Caco-2 (cell line): ENCODE results near the gene NUP210L. TPM values are rescaled to one million over a fixed set of nuclear protein-coding genes. Genes with fewer than 3 reads are reported as not detected.
"Not testable (repeated sequence)": the region's sequence is repeated elsewhere in the genome, so short reads cannot be mapped to it uniquely, and the experiment has no call there.

Source experiments
- BruUV-seq: library from RNA; stranded (reverse); fragments of 400-500 nt; replicated peaks from 2 replicates; lab custom pipeline; 2021; lab: Mats Ljungman, UMichigan
- CTCF ChIA-PET: fragments of 300-600 bp; sonication (Branson Sonifier 250); formaldehyde crosslinking; loops from one replicate; lab custom pipeline; 2022; ENCODE audit warnings: antibody characterized with exemption; lab: Charles Lee
- POLR2A ChIA-PET: fragments of 300-600 bp; sonication (Branson Sonifier 250); formaldehyde crosslinking; loops from one replicate; lab custom pipeline; 2022; ENCODE audit warnings: antibody characterized with exemption; lab: Charles Lee
- DNase-seq, 2 experiments: peaks; one replicate each; pipeline versions ENCODE4 v3.0.0 to v3.0.0-alpha.2; 2020 to 2022
- H3K27me3 ChIP-seq: replicated peaks from 2 replicates; pipeline ENCODE4 v1.6.0; 2011; ENCODE audit warnings: low read length; ENCODE audit not compliant: control insufficient read depth, insufficient read depth
- H3K36me3 ChIP-seq: 2 replicates; pipeline ENCODE4 v1.5.1; 2011; ENCODE audit warnings: low read length; ENCODE audit not compliant: control insufficient read depth, insufficient read depth
- H3K4me1 ChIP-seq: fragments of 250-450 bp; sonication (Bioruptor Pico); 2 replicates; pipeline ENCODE4 v1.5.1; 2020; ENCODE audit warnings: mild to moderate bottlenecking
- H3K4me3 ChIP-seq: 2 replicates; pipeline ENCODE4 v1.5.1; 2011; ENCODE audit warnings: low read depth, mild to moderate bottlenecking, control low read depth, low read length
- H3K9me3 ChIP-seq: fragments of 250-450 bp; sonication (Bioruptor Pico); 2 replicates; pipeline ENCODE4 v1.5.1; 2020; ENCODE audit warnings: mild to moderate bottlenecking, moderate library complexity
- H3K27ac Mint-ChIP-seq: one replicate; pipeline ENCODE4 v1.8.0; 2022; ENCODE audit warnings: mixed read lengths; ENCODE audit not compliant: unreplicated experiment
- H3K27me3 Mint-ChIP-seq: one replicate; pipeline ENCODE4 v1.8.0; 2022; ENCODE audit warnings: mixed read lengths; ENCODE audit not compliant: insufficient read depth, unreplicated experiment
- H3K36me3 Mint-ChIP-seq: one replicate; pipeline ENCODE4 v1.8.0; 2022; ENCODE audit warnings: mild to moderate bottlenecking, mixed read lengths; ENCODE audit not compliant: insufficient read depth, unreplicated experiment
- H3K4me1 Mint-ChIP-seq: one replicate; pipeline ENCODE4 v1.8.0; 2022; ENCODE audit warnings: low read depth, mixed read lengths; ENCODE audit not compliant: unreplicated experiment
- H3K4me3 Mint-ChIP-seq: one replicate; pipeline ENCODE4 v1.8.0; 2022; ENCODE audit warnings: mild to moderate bottlenecking, moderate library complexity, mixed read lengths; ENCODE audit not compliant: unreplicated experiment
- H3K9me3 Mint-ChIP-seq: one replicate; pipeline ENCODE4 v1.8.0; 2022; ENCODE audit warnings: mixed read lengths; ENCODE audit not compliant: unreplicated experiment
- intact Hi-C: fragments of 100-400 bp; cut with micrococcal nuclease; formaldehyde crosslinking; loops from one replicate; pipeline ENCODE4 v1.10.0; 2022; ENCODE audit not compliant: unreplicated experiment
- total RNA-seq: library from RNA; stranded (reverse); gene quantifications from 2 replicates; pipeline ENCODE4 v1.2.3, GENCODE V29; 2022
- TF ChIP-seq, protein P1 (sequence below), 2 experiments: fragments of 200-600 bp in 1 of 2; IDR thresholded peaks; 1 replicate in 1 of 2; 2 replicates in 1 of 2; pipeline versions ENCODE4 v1.5.1 to v1.8.0; 2011 to 2022; ENCODE audit warnings: antibody characterized with exemption in 1 of 2, control low read depth in 1 of 2, inconsistent platforms in 1 of 2, low read depth in 1 of 2, low read length in 1 of 2, mild to moderate bottlenecking in 1 of 2, moderate library complexity in 1 of 2; ENCODE audit not compliant: insufficient read depth in 1 of 2, severe bottlenecking in 1 of 2, unreplicated experiment in 1 of 2

Gene NUP210L
- total RNA-seq, 1 experiment from 2014 or later: 0.07 TPM

DNA sequence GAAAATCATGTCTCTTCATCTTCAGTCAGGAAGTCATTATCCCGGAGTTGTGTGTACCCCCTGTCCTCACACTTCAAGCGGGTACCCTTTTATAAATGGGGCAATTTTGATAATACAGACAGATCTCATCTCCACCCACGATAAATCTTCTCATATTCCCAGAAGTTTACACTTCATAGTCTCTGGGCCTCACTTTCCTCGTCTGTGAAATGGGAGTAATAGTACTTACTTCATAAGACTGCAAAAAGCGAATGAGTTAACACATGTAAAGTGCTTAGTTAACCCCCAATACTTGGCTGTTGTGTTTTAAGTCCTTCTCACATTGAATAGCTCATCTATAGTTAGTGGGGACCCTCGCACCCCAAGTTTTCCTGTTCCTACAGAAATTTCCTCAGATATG, 820 bp downstream of the NUP210L start:
- BruUV-seq: no TSS peak
- intact Hi-C loops: no loop called here
- no peaks in the 10 kb centered on the region; the same call in none of the 2 replicates for H3K36me3 ChIP-seq
- Mint-ChIP-seq H3K27me3 (no peaks in the 10 kb centered on the region), H3K9me3 (no peaks in the 10 kb centered on the region), H3K36me3 (peaks cover 49% of the 10 kb centered on the region), H3K27ac (no peak overlapping the region), H3K4me3 (no peak overlapping the region), H3K4me1 (peaks cover 16% of the 10 kb centered on the region)
- ChIA-PET CTCF (no interaction called here), POLR2A (interaction anchor here (0.5 kb wide), 1 partner anchor 1352 kb away, joined by 3 read pairs; no protein-coding TSS in a partner anchor)
- H3K9me3 ChIP-seq: no peaks in the 10 kb centered on the region
- TF ChIP-seq, protein P1, sequence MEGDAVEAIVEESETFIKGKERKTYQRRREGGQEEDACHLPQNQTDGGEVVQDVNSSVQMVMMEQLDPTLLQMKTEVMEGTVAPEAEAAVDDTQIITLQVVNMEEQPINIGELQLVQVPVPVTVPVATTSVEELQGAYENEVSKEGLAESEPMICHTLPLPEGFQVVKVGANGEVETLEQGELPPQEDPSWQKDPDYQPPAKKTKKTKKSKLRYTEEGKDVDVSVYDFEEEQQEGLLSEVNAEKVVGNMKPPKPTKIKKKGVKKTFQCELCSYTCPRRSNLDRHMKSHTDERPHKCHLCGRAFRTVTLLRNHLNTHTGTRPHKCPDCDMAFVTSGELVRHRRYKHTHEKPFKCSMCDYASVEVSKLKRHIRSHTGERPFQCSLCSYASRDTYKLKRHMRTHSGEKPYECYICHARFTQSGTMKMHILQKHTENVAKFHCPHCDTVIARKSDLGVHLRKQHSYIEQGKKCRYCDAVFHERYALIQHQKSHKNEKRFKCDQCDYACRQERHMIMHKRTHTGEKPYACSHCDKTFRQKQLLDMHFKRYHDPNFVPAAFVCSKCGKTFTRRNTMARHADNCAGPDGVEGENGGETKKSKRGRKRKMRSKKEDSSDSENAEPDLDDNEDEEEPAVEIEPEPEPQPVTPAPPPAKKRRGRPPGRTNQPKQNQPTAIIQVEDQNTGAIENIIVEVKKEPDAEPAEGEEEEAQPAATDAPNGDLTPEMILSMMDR (IDR thresholded peaks at IDR 0.05; ENCODE audit: insufficient read depth in 1 of 2, low read depth in 1 of 2, low read length in 1 of 2, severe bottlenecking in 1 of 2, unreplicated experiment in 1 of 2): no peak
- DNase-seq: no peak
- H3K4me1 ChIP-seq: peaks cover 13% of the 10 kb centered on the region; the same call in 1 of the 2 replicates
- no peak overlapping the region for H3K4me3 ChIP-seq
- no peaks in the 10 kb centered on the region for H3K27me3 ChIP-seq

DNA sequence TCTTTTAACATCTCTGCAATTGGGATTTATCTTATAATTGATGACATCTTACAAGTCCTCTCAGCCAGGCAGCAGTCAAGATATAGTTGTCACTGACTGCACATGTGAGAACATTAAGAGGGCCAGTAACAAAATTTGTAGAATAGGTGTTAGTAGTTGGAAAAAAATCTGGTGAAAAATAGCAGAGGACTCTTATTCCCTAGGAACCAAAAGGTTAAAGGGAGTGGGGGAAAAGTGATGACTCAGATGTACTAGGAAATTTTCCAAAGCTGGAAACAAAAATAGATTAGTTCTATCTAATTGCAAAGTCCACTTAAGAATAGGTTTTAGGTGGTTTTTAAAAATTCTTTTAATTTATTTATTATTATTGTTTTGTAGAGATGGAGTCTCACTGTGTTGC, 3.6 kb downstream of the NUP210L start:
- Histone ChIP-seq H3K4me3 (no peak overlapping the region), H3K36me3 (no peaks in the 10 kb centered on the region; the same call in 1 of the 2 replicates), H3K9me3 (no peaks in the 10 kb centered on the region), H3K4me1 (no peaks in the 10 kb centered on the region), H3K27me3 (no peaks in the 10 kb centered on the region)
- no peak overlapping the region for H3K27ac Mint-ChIP-seq
- ChIA-PET CTCF (interaction anchor here (0.6 kb wide), 1 partner anchor 43 kb away, joined by 3 read pairs; no protein-coding TSS in a partner anchor), POLR2A (interaction anchor here (0.5 kb wide), 1 partner anchor 377 kb away, joined by 3 read pairs; no protein-coding TSS in a partner anchor)
- DNase-seq: no peak
- H3K27me3 Mint-ChIP-seq: no peaks in the 10 kb centered on the region
- BruUV-seq: no TSS peak
- TF ChIP-seq, protein P1 (IDR thresholded peaks at IDR 0.05; ENCODE audit: insufficient read depth in 1 of 2, low read depth in 1 of 2, low read length in 1 of 2, severe bottlenecking in 1 of 2, unreplicated experiment in 1 of 2): no peak
- H3K4me1 Mint-ChIP-seq: peaks cover 7% of the 10 kb centered on the region
- H3K4me3 Mint-ChIP-seq: no peak overlapping the region
- intact Hi-C loops: no loop called here
- H3K9me3 Mint-ChIP-seq: no peaks in the 10 kb centered on the region
- peaks cover 26% of the 10 kb centered on the region for H3K36me3 Mint-ChIP-seq

DNA sequence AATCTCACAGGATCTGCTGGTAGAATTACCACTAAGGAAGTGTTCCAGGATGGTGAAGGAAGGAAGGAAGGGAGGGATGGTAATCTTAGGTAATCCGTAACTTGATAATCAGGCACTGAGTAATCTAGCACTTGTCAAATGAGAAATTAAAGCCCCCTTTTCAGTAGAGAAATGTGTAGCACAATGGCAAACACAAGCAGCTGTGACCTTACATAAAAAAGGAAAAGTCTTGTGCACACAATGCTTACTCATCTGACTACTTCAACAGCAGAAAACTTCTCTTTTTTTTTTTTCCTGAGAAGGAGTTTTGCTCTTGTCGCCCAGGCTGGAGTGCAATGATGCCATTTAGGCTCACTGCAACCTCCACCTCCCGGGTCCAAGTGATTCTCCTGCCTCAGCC, 6.1 kb downstream of the NUP210L start:
- ChIA-PET POLR2A (no interaction called here), CTCF (no interaction called here)
- Mint-ChIP-seq H3K27me3 (no peaks in the 10 kb centered on the region), H3K4me3 (no peak overlapping the region), H3K9me3 (no peaks in the 10 kb centered on the region), H3K36me3 (peaks cover 3% of the 10 kb centered on the region), H3K4me1 (peaks cover 7% of the 10 kb centered on the region), H3K27ac (no peak overlapping the region)
- TF ChIP-seq, protein P1 (IDR thresholded peaks at IDR 0.05; ENCODE audit: insufficient read depth in 1 of 2, low read depth in 1 of 2, low read length in 1 of 2, severe bottlenecking in 1 of 2, unreplicated experiment in 1 of 2): no peak
- Histone ChIP-seq H3K4me3 (no peak overlapping the region), H3K4me1 (no peaks in the 10 kb centered on the region), H3K36me3 (no peaks in the 10 kb centered on the region), H3K27me3 (no peaks in the 10 kb centered on the region), H3K9me3 (no peaks in the 10 kb centered on the region)
- no peak for DNase-seq
- intact Hi-C loops: no loop called here
- no TSS peak for BruUV-seq

DNA sequence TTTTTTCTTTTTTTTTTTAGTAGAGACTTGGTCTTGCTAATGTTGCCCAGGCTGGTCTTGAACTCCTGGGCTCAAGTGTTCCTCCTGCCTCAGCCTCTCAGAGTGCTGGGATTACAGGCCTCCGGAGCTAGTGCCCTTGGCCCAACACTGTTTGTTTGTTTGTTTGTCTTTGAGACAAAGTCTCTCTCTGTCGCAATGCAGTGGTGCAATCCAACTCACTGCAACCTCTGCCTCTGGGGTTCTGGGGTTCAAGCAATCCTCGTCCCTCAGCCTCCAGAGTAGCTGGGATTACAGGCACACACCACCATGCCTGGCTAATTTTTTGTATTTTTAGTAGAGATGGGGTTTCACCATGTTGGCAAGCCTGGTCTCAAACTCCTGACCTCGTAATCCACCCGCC, 7.4 kb downstream of the NUP210L start:
- DNase-seq, intact Hi-C loops, BruUV-seq, H3K27ac Mint-ChIP-seq, H3K4me3 ChIP-seq, H3K27me3 ChIP-seq, H3K9me3 Mint-ChIP-seq, H3K36me3 ChIP-seq, H3K27me3 Mint-ChIP-seq, H3K4me3 Mint-ChIP-seq, CTCF ChIA-PET, H3K9me3 ChIP-seq, POLR2A ChIA-PET, H3K4me1 Mint-ChIP-seq, H3K4me1 ChIP-seq, H3K36me3 Mint-ChIP-seq: not testable (repeated sequence)
